ENCODE measurements around the gene TFCP2L1. TPM values are rescaled to one million over a fixed set of nuclear protein-coding genes. Genes with fewer than 3 reads are reported as not detected.

The TFCP2L1 gene
- total RNA-seq, 1 donor from 2014 or later = 0.05 TPM

DNA sequence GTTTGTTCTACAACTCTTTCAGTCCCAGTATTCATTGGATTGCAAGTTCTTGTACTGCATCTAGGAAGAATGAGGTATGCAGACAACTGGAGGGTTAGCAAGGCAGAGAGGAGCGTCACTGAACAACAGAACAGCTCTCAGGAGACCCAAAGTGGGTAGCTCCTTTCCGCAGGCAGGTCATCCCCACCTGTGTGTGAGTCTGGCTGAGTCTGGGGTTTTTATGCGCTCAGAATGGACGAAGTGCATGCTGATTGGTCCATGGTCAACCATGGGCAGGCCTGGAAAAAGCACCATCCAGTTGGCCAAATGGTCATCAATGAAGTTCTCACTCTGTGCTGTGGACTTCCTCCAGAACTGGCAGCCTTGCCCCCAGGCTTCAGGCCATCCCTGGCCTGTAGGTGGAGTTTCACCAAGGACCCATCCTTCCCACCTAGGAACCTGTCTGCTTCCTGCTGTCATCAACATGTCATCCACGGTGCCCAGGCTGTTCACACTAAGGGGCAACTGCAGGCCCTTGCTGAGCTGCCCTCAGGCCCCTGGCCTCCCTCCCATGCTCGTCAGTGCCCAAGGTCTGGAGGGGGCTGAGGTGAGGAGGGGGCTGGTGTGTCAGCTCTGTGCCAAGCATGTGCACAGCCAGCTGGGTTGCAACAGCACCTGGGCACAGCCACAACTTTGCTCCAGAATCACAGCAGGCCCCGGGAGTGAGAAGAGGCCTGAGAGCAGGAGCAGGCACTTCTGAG lies 11.1 kb upstream of the TFCP2L1 start:
- H2AFZ ChIP-seq (ENCODE audit: low read depth, low read length) = no peak overlapping the region
- FAIRE-seq (no peak), DNase-seq (ENCODE audit: low read depth) (no peak)
- Mint-ChIP-seq H3K4me1 (ENCODE audit: low read depth, unreplicated experiment) (no peaks in the 10 kb centered on the region), H3K9me3 (ENCODE audit: unreplicated experiment) (peaks cover 3% of the 10 kb centered on the region), H3K36me3 (ENCODE audit: low read depth, unreplicated experiment) (no peaks in the 10 kb centered on the region), H3K27ac (ENCODE audit: unreplicated experiment) (no peak overlapping the region), H3K4me3 (ENCODE audit: unreplicated experiment) (no peak overlapping the region), H3K27me3 (ENCODE audit: low read depth, unreplicated experiment) (peaks cover 48% of the 10 kb centered on the region)
- H4K20me1 ChIP-seq (ENCODE audit: insufficient read depth, low read length) = no peaks in the 10 kb centered on the region
- no peak overlapping the region for H3K27ac ChIP-seq (ENCODE audit: low read depth, low read length)
- TF ChIP-seq EZH2 (IDR thresholded peaks at IDR 0.05; ENCODE audit: insufficient read depth, low read length) = no peak
- TF ChIP-seq, protein P1, sequence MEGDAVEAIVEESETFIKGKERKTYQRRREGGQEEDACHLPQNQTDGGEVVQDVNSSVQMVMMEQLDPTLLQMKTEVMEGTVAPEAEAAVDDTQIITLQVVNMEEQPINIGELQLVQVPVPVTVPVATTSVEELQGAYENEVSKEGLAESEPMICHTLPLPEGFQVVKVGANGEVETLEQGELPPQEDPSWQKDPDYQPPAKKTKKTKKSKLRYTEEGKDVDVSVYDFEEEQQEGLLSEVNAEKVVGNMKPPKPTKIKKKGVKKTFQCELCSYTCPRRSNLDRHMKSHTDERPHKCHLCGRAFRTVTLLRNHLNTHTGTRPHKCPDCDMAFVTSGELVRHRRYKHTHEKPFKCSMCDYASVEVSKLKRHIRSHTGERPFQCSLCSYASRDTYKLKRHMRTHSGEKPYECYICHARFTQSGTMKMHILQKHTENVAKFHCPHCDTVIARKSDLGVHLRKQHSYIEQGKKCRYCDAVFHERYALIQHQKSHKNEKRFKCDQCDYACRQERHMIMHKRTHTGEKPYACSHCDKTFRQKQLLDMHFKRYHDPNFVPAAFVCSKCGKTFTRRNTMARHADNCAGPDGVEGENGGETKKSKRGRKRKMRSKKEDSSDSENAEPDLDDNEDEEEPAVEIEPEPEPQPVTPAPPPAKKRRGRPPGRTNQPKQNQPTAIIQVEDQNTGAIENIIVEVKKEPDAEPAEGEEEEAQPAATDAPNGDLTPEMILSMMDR (IDR thresholded peaks at IDR 0.05; ENCODE audit: insufficient read depth, low read depth, low read length) = no peak
- no peaks in the 10 kb centered on the region for H3K9me3 ChIP-seq (ENCODE audit: insufficient read depth, low read depth, low read length)
- no peak overlapping the region for H3K4me3 ChIP-seq (ENCODE audit: insufficient read depth, low read depth, low read length)
- no peaks in the 10 kb centered on the region for H3K79me2 ChIP-seq (ENCODE audit: insufficient read depth, low read length)
- no peaks in the 10 kb centered on the region for H3K4me1 ChIP-seq (ENCODE audit: insufficient read depth, low read length)
- H3K36me3 ChIP-seq (ENCODE audit: insufficient read depth, low read length) = no peaks in the 10 kb centered on the region
- no peak overlapping the region for H3K4me2 ChIP-seq (ENCODE audit: low read length)
- no peak overlapping the region for H3K9ac ChIP-seq (ENCODE audit: low read length)
- peaks cover 5% of the 10 kb centered on the region for H3K27me3 ChIP-seq (ENCODE audit: insufficient read depth, low read length)

DNA sequence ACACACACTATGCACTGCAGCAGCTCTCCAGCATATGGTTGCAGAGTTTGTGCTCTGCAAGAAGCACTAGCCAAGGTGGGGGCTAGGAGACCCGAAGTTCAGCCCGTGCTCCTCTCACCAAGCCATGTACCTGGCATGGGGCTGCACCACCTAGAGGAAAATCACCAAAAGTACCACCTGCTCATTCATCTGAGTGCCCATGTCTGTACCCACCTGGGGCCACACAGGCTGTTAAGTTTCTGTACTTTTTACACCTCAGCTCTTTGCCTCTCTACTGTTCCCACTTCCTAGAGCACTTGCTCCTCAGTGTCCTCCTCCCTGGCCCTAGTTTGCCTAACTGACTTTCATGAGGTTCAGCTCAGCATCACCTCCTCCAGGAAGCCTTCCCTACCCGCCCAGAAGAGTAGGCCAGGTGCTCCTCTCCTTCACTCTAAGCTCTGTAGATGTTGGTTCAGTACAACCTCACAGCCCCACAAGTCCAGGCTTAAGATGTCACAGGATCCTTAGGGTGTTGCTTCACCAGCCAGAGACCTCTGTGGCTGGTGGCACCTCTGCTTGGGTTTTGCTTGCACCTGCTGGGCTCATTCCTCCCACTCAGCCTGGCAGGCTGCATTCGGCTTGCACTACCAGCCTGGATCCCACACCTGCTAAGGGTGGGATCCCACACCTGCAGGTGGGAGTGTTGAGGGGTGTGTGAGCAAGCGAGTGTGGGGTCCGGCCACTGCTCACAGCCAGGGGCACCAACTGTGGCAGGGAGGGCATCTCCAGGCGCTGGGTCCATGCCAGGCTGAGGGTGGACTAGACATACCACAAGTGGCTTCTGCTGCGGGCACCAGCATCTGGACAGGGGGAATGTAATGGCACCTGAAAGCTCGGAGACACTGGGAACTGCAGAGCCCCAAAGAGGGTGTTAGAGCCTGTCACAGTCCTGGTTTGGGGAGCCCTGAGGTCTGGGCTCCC lies 10.2 kb upstream of the TFCP2L1 start:
- no peak overlapping the region for H3K4me3 Mint-ChIP-seq (ENCODE audit: unreplicated experiment)
- no peak for DNase-seq (ENCODE audit: low read depth)
- no peaks in the 10 kb centered on the region for H3K9me3 ChIP-seq (ENCODE audit: insufficient read depth, low read depth, low read length)

More for the DNA sequence above, 10.2 kb upstream of the TFCP2L1 start:
- H3K27me3 Mint-ChIP-seq (ENCODE audit: low read depth, unreplicated experiment) = peaks cover 49% of the 10 kb centered on the region
- H3K4me2 ChIP-seq (ENCODE audit: low read length) = no peak overlapping the region
- no peaks in the 10 kb centered on the region for H3K4me1 Mint-ChIP-seq (ENCODE audit: low read depth, unreplicated experiment)
- no peak overlapping the region for H2AFZ ChIP-seq (ENCODE audit: low read depth, low read length)
- H3K9ac ChIP-seq (ENCODE audit: low read length) = no peak overlapping the region
- TF ChIP-seq, protein P1 (IDR thresholded peaks at IDR 0.05; ENCODE audit: insufficient read depth, low read depth, low read length) = no peak
- TF ChIP-seq EZH2 (IDR thresholded peaks at IDR 0.05; ENCODE audit: insufficient read depth, low read length) = no peak
- no peak overlapping the region for H3K27ac ChIP-seq (ENCODE audit: low read depth, low read length)
- H3K9me3 Mint-ChIP-seq (ENCODE audit: unreplicated experiment) = peaks cover 3% of the 10 kb centered on the region
- H3K36me3 Mint-ChIP-seq (ENCODE audit: low read depth, unreplicated experiment) = no peaks in the 10 kb centered on the region
- H4K20me1 ChIP-seq (ENCODE audit: insufficient read depth, low read length) = no peaks in the 10 kb centered on the region
- no peak for FAIRE-seq
- no peak overlapping the region for H3K4me3 ChIP-seq (ENCODE audit: insufficient read depth, low read depth, low read length)
- H3K36me3 ChIP-seq (ENCODE audit: insufficient read depth, low read length) = no peaks in the 10 kb centered on the region
- no peaks in the 10 kb centered on the region for H3K4me1 ChIP-seq (ENCODE audit: insufficient read depth, low read length)
- no peaks in the 10 kb centered on the region for H3K79me2 ChIP-seq (ENCODE audit: insufficient read depth, low read length)
- H3K27me3 ChIP-seq (ENCODE audit: insufficient read depth, low read length) = peaks cover 5% of the 10 kb centered on the region
- H3K27ac Mint-ChIP-seq (ENCODE audit: unreplicated experiment) = no peak overlapping the region
